ENCODE data around the gene CASP12.
"Not testable (repeated sequence)": the region's sequence is repeated elsewhere in the genome, so short reads cannot be mapped to it uniquely, and the experiment has no call there.

CASP12 gene

DNA sequence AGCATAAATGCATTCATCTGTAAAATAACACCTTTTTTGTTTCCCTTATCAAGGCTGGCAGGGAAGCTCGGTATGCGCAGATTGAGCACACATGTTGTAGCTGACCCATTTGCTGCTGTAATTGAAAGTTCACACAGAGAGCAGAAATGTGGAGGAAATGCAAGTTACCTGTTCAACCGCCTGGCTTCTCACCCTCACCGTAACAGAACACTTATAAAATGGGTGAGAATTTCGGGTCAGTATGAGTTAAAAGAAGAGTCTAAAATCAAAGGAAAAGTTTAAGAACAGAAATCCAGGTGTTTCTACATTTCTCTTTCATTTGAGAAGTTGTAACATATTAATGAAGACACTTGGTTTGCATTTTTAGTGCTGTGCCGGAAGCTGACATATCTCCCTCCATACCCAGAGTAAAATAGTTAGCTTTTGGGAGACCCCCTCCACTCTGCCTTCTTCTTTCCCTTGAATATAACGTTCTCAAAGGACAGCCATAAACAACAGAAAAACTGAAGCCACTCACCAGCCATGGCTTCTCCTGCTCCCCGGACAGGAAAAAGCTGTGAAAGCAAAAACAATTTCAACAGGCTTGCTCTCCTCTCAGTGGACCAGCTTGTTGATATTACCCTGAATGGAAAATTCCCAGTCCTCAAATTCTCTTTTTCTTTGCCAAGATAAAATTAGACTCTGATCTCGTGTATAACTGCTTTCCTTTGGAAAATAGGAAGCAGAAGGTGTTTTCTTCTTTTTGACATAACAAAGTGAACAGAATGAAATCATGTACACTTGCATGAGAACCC is at the start of gene CASP12:
CASP12 (minus strand) TSS at position 570 of the 794 bp plus-strand sequence.
- no peak for DNase-seq

DNA sequence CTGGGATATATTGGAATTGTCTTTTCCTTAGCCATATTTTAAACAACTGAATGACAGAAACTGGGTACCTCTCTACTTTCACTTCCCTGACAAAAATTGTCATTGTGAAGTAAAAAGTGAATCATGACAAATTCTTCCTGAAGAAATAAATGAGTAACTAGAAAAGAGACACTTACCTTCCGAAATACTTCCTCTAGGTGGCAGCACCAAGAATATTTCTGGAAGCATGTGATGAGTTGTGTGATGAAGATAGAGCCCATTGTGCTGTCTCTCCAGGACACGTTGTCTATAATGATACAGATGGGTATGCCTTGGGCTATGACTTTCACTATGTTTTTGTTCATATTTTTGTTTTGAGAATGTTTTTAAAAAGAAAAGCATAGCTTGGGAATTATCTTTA is 48.6 kb upstream of the CASP12 start:
- peak; percentile 1 for DNase-seq

DNA sequence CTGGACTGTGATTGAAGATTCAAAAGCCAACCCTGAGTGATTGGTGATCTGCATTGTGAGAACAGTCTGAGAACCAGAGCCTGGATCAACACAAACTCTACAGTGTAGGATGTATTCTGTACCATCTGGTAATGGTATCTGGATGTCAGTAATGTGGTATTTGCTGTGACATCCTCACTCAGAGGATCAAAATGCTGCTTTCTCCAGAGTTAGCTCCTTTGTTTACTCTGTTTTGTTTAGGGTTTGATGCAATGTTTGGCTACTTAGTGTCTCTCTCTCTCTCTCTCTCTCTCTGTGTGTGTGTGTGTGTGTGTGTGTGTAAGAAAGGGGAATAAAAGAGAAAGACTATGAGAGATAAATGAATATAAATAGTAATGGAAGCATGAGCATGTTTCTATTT is 45.8 kb upstream of the CASP12 start:
- no peak for DNase-seq

DNA sequence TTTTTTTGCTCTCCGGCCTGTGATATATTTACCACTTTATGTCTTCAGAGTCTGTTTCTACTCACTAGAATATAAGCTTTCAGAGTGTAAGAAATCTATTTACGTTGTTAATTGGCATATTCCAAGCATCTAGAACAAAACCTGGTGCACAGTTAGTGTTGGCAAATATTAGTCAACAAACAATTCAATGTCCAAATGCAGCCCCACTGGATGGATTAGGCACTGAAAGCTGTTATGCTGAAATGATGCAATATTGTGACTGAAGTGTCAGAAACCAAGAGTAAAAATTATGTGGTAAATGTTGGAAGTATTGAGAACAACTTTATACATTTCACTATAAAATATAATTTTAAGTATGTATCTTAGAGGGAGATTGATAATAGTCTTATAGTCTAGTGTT is 45.3 kb upstream of the CASP12 start:
- DNase-seq, result no peak

DNA sequence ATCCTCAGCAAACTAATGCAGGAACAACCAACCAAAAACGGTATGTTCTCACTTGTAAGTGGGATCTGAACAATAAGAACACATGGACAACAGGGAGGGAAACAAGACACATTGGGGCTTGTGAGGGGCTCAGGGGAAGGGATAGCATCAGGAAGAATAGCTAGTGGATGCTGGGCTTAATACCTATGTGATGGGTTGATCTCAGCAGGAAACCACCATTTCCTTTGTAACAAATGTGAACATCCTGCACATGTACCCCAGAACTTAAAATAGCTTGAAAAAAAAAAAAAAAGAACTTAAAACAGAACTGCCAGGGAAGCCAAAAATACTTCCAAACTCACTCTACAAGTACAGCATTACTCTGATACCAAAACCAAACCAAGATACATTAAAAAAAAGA is 36.3 kb upstream of the CASP12 start:
- no peak for DNase-seq

DNA sequence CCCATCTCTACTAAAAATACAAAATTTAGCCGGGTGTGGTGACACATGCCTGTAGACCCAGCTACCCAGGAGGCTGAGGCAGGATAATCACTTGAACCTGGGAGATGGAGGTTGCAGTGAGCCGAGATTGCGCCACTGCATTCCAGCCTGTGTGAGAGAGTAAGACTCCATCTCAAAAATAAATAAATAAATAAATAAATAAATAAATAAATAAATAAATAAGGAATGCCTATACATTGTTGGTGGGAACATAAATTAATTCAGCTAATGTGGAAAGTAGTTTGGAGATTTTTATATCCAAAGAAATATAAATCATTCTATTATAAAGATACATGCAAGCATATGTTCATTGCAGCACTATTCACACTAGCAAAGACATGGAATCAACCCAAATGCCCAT is 35.8 kb upstream of the CASP12 start:
- DNase-seq, result not testable (repeated sequence)

DNA sequence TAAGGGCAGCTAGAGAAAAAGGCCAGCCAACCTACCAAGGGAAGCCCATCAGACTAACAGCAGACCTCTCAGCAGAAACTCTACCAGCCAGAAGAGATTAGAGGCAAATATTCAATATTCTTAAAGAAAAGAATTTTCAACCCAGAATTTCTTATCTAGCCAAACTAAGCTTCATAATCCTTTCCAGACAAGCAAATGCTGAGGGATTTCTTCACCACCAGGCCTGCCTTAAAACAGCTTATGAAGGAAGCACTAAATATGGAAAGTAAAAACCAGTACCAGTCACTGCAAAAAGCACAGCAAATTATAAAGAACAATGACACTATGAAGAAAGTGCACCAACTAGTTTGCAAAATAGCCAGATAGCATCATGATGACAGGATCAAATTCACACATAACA is 30.6 kb upstream of the CASP12 start:
- DNase-seq, result no peak

DNA sequence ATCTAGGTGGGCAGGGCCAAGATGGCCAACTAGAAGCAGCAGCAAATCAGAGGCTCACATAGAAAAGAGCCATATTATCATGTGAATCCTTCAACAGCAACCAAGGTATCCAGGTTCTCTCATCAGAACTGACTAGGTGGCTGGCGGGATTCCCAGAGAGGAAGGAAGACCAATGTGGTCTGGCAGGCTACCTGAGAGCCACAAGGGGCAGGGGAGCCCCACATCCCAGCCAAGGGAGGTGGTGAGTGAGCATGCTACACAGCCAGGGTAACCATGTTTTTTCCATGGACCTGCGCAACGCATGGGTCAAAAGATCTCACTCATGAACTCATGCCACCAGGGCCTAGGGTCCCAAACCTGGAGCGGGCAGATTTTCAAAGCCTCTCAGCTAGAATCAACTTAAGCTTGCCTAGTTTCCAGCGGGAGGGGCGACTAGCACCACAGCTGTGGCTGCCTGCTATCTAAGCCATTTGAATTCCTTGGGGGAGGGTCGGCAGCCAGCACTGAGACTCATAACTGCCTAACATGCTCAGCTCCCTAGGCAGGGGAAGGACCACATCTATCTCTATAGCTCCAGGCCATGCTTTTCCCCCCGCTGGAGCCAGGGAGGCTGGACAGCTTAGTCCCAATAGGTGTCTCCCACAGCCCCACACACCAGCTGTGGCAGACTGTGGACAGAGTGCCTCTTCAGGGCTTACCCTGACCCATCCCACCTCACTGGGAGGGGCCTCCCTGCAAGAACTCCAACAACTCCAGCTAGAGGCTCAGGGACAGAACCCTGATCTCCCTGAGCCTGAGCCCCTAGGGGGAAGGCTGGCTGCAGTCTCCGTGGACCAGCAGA is 28.7 kb upstream of the CASP12 start:
- no peak for DNase-seq

DNA sequence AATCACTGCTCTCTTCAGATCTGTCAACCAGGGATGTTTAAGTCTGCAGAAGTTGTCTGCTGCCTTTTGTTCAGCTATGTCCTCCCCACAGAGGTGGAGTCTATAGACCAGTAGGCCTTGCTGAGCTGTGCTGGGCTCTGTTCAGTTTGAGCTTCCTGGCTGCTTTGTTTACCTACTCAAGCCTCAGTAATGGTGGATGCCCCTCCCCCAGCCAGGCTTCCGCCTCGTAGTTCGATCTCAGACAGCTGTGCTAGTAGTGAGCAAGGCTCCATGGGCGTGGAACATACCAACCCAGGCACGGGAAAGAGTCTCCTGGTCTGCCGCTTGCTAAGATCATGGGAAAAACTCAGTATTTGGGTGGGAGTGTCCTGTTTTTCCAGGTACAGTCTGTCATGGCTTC is 27.6 kb upstream of the CASP12 start:
- DNase-seq, result no peak

DNA sequence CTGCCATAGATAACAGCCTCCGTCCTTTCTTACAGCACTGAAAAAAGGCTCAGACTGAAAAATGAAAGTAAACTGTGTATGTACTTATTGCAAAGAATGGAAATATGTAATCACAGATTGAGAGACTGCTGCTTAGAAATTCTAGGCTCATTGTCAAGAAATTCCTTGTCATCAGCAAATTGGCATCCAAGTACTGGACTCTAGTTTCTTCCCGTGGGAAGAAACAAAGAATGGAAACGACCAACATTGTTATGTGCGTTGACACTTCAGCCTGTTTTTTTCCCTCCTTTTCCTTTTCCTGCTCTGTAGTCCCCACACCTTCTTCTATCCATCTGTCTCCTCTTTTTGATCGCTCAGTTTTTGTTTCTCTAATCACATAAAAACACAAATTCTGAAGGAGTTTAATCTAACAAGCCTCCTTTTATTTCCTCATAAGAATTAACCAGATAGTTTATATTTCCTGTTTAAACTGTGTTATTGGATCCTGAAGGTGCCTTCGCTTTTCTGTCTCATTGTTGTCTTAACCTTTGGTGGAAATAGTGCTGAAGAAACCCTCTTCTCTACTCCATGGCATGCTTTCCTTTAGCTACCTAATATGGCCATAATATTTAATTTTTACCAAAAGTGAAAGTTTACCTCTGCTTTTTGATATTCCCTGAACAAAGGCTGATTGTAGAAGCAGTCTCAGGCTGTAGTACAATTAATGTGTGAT is 20.0 kb upstream of the CASP12 start:
- DNase-seq, result no peak

DNA sequence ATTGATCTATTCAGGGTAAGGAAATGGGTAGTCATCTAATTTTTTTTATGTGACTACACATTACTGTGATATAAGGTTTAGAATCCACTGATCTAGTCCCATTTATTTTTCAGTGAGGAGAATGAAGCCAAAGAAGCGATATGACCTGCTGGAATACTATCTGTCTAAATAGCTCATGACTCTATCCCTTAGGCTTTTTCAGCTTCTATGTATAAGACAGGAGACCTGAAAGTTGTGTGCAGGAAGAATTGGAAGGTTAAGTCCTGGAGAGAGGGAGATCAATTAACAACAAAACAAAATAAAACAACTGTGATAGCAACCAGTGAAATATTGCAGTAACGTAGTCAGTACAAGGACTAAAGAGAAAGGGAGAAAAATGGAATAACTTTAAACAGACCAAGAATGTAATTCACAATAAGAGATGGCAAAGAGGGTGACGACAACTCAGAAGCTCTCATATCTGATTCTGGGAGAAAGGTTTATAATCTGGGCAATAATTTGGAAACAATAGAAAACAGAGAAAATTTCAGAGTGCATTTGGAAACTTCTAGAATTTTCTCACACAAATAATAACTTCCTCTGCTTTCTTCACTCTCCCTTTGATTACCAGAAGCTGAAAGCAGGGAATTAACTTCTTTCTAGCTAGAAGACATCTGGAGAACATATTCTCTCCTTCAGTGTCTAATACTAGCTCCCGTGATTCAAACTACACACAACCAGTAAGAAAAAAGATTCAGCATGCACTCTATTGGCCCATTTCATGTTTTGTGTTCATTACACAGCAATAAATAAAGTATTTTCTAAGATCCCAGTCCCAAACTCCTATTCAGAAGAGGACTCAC is 19.2 kb upstream of the CASP12 start:
- DNase-seq, result no peak

DNA sequence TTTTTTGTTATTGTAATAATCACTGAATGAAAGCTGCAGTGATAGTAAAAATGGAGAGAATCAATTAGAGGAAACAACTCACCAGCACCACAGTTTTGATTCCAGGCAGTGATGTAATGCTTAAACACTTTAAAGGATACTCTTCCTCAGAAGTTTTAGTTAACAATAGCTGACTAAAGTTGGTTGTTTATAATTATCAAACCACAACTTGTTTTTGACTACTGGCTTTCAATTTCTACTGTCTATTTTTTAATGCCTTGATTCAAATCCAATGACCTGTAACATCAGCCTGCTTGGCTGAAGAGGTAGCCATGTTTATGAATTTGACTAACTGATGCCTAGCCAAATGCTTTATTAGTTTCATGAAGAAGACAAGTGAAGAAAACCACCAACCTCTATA is 18.2 kb upstream of the CASP12 start:
- no peak for DNase-seq

DNA sequence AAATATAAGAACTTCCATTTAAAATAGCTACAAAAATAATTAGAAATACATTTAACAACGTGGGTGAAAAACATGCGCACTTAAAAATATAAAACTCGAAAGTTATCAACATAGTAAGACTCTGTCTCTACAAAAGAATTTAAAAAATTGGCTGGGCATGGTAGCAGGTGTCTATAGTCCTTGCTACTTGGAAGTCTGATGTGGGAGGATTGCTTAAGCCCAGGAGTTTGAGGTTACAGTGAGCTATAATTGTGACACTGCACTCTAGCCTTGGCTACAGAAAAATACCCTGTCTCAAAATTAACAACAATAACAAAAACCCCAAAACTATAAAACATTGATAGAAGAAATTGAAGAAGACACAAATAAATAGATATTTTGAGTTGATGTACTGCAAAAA is 13.8 kb upstream of the CASP12 start:
- DNase-seq, result no peak

DNA sequence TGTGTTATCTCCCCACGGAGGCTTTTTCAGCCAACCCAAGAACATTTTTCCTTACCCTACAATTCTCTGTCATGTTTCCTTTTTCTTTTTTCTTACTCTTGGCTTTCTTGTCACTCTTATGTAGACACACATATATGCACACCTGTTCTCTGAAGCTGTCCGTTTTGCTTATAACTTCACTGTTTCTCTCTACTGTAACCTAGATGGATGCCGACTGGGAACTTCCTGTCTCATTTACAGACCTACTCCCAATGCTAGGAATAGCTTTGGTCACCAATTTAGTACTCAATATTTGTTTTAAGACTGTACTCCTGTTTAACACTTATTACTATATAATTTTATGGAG is 9.9 kb upstream of the CASP12 start:
- no peak for DNase-seq

DNA sequence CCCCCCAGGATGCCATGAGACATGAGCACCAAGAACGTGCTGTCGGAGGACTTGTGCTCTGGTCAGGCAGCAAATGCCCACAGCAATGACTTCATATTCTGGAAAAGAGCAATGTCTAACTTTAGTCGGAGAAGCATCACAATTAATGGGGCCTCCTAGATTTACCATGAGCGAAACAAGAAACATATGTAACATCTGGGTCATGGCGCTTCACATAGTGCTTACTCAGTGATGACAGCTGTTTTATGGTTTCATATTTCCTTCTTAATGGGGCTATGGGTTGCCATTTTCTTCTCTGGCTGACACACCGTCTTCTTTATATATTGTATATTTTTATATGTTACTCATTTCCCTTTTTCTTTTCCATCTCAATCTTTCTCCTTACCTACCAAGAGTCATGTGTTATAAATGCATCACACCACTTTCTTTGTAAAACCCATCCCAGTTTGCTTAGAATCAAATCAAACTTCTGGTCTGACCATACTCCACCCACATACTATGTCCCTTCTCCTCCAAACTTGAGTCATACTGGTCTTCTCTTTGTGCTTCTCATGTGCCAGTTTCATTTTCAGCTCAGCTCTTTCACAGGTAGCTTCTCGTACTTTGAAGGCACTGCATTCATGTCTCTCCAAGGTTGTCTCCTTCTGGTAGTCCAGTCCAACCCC is 9.4 kb upstream of the CASP12 start:
- no peak for DNase-seq

DNA sequence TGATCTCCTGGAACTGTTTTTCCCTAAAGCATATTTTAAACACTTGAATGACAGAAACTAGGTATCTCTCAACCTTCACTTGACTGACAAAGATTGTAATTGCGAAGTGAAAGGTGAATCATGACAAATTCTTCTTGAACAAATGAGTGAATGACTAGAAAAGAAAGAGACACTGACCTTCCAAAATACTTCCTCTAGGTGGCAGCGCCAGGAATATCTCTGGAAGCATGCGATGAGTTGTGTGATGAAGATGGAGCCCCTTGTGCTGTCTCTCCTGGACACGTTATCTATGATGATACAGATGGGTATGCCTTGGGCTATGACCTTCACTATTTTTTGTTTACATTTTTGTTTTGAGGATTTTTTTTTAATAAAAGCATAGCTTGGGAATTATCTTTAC is 7.0 kb upstream of the CASP12 start:
- no peak for DNase-seq

DNA sequence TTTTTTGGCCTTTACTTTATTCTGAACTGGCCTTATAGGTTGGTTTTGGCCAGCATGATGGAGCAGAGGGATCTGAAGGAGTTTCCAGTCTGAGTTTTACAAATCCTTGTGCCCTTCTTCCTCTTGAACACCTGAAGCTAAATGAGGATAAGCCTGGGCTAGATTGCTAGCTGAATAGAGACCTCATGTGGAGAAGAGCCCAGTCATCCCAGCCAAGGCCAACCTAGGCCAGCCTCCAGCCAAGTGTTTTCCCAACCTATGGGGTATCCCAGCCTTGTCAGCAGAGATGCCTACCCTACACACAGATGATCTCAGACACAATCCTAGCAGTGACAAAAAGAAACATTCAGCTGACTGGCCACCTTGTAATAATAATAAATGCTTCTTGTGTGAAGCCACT is 966 bp upstream of the CASP12 start:
- DNase-seq, result no peak

DNA sequence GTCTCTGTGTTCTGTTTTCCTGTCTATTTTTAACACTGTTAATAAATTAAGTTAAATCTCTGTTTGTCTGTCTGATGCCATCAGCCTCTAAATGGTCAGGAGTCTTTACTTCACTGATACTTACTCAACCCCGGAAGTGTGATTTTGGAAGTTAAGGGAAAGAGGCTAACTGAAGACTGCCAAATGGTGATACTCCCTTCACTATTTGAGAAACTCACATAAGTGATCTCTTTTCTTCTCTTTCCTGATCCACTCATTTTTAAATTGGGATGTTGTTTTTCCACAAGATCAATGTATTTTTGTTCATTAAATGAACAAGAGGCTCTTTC is 389 bp upstream of the CASP12 start:
- DNase-seq, result no peak

DNA sequence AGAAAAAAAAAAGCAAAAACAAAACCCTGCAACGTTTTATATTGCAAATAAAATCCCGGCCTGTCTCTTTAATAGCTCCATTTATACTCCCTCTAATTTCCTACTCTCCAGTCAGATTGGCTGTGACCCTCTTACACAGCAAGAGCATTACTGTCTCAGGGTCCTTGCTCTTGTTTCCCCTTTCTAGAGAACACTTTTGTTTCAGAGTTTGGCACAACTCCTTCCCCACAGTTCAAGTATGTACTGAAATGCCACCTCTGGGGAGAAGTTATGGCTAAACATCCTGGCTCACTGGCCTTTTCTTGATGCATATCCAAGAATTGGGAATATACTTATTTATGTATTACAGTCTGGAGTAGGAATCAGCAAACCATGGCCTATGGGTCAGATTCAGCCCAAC is 2.6 kb downstream of the CASP12 start:
- no peak for DNase-seq

DNA sequence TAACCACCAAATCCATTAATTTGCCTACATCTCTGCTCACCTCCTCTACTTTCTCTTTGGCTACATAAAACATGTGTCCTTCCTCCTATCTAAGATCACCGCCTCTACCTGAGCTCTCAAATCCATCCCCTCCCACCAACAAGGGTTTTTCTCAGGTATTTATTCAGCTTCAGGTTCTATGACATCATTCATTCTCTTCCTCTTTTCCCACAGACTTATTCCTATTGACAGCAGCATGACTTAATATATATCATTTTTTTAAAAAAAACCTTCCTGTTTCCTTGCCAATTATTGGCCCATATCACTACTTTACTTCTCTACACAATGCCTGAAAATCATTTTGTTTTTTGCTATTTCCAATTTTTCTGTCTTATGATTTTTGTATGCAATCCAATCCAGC is 4.4 kb downstream of the CASP12 start:
- DNase-seq, result no peak

DNA sequence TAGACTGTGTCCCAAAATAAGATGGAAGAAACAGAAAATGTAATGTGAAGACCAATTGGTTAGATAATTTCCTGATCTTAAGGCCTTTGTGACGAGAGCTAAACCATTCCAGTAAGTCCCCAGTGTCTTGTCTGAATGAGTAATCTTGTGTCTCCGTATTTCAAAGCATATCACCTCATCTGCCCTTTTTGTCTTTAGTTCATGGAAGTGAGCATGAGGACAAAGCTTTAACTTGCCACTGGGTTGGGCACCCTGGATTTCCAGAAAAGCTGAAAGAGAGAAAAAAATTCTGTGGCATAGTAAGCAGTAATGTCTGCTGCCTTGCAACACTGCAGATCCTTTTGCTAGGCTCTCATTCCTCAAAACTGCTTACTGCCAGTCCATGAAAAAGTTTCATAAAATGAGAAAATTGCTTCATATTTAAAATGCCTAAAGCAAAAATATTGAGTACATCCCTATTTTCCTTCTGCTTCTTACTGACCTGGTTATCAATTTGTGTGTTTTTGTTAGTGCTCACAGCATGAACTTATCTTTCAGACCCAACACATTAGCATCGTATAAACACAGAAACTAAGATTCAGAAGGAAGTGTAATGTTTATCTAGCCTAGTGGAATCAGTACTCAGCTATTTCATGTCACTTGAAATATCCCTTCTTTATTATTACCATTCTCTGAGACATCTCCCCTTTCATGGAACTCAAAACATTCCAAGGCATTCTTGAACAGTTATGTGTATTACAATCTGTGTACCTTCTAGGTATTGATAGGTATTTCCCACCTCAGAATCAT is 5.3 kb downstream of the CASP12 start:
- no peak for DNase-seq

DNA sequence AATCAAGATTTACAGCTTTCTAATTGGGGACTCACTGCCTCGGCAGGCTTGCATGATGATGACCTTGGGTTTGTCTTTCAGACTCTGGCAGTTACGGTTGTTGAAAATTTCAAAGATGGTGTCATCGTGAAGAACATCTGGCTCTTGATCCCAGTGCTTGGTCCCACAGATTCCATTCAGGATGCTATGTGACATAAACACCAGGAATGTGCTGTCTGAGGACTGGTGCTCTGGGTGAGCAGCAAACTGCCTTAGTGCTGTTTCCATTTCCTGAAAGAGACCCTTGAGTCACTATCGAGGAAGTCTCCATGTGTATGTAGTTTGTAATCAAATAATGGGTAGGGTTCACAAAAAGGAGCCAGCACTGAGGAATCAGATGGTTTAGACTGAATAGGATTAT is 7.1 kb downstream of the CASP12 start:
- DNase-seq, result no peak
